HG03520 (cell line): ENCODE results near the gene LRRC32.

ENCODE experiments used
- ATAC-seq: cut with Tn5 transposase; IDR thresholded peaks from one replicate; pipeline ENCODE4 v1.9.1; 2021; ENCODE audit warnings: mild to moderate bottlenecking, moderate library complexity; ENCODE audit not compliant: unreplicated experiment

The LRRC32 gene

GRCh38 chr11:76682106-76682505, 11.6 kb upstream of the LRRC32 start:
- ATAC-seq: no peak

- ATAC-seq: no peak
Measured at GRCh38 chr11:76680518-76681425, 10.2 kb upstream of the LRRC32 start.

- ATAC-seq: no peak
Measured at GRCh38 chr11:76678321-76678720, 7.8 kb upstream of the LRRC32 start.

- no peak for ATAC-seq
Measured at GRCh38 chr11:76677458-76677765, 6.9 kb upstream of the LRRC32 start.

GRCh38 chr11:76676636-76677457, 6.3 kb upstream of the LRRC32 start:
- no peak for ATAC-seq

GRCh38 chr11:76674517-76675400, 4.2 kb upstream of the LRRC32 start:
- no peak for ATAC-seq

- no peak for ATAC-seq
Measured at GRCh38 chr11:76673176-76674142, 2.9 kb upstream of the LRRC32 start.

- peak; percentile 41 for ATAC-seq
Measured at GRCh38 chr11:76672431-76673175, 2.1 kb upstream of the LRRC32 start.

- no peak for ATAC-seq
Measured at GRCh38 chr11:76671626-76672309, 1.2 kb upstream of the LRRC32 start.

- ATAC-seq: no peak
Measured at GRCh38 chr11:76671237-76671592, 668 bp upstream of the LRRC32 start.

GRCh38 chr11:76669901-76670484, 554 bp downstream of the LRRC32 start:
- no peak for ATAC-seq

GRCh38 chr11:76668362-76669155, 2.0 kb downstream of the LRRC32 start:
- ATAC-seq: no peak

- ATAC-seq: no peak
Measured at GRCh38 chr11:76667856-76668255, 2.7 kb downstream of the LRRC32 start.

- ATAC-seq: no peak
Measured at GRCh38 chr11:76667271-76667818, 3.2 kb downstream of the LRRC32 start.

GRCh38 chr11:76666830-76667229, 3.7 kb downstream of the LRRC32 start:
- no peak for ATAC-seq

- ATAC-seq: no peak
Measured at GRCh38 chr11:76666408-76666807, 4.1 kb downstream of the LRRC32 start.

- ATAC-seq: no peak
Measured at GRCh38 chr11:76665921-76666351, 4.6 kb downstream of the LRRC32 start.
